NT2/D1 (cell line): Measurements from ENCODE around the gene MAML3.

Experiments
- YY1 ChIP-seq: IDR thresholded peaks from 2 replicates; pipeline ENCODE4 v1.6.1; 2011; ENCODE audit not compliant: insufficient read length, insufficient read depth
- ZNF274 ChIP-seq: IDR thresholded peaks from 2 replicates; pipeline ENCODE4 v1.6.1; 2011; ENCODE audit warnings: mild to moderate bottlenecking, low read depth, low read length

GRCh38 chr4:139672732-139673131 lies 481.3 kb downstream of the MAML3 start:
- TF ChIP-seq YY1 (no peak), ZNF274 (no peak)
